HEK293T (cell line): ENCODE results near the gene ADAMTS12.

ENCODE experiments used
- ARNT ChIP-seq: fragments of 450-650 bp; IDR thresholded peaks from 2 replicates; pipeline ENCODE4 v1.6.1; 2017; ENCODE audit warnings: mild to moderate bottlenecking
- BHLHE40 ChIP-seq: fragments of 450-650 bp; IDR thresholded peaks from 2 replicates; pipeline ENCODE4 v1.6.1; 2016; ENCODE audit warnings: mild to moderate bottlenecking, moderate library complexity, borderline replicate concordance
- CTBP1 ChIP-seq: fragments of 450-650 bp; IDR thresholded peaks from 2 replicates; pipeline ENCODE4 v1.6.1; 2016; ENCODE audit warnings: borderline replicate concordance
- FOXK2 ChIP-seq: fragments of 450-650 bp; IDR thresholded peaks from 2 replicates; pipeline ENCODE4 v1.6.1; 2016; ENCODE audit warnings: mild to moderate bottlenecking
- FOXM1 ChIP-seq: fragments of 450-650 bp; IDR thresholded peaks from 2 replicates; pipeline ENCODE4 v1.6.1; 2017; ENCODE audit warnings: mild to moderate bottlenecking, borderline replicate concordance
- HDGF ChIP-seq: fragments of 450-650 bp; IDR thresholded peaks from 2 replicates; pipeline ENCODE4 v1.6.1; 2017; ENCODE audit warnings: antibody characterized with exemption, borderline replicate concordance
- NFRKB ChIP-seq: fragments of 450-650 bp; IDR thresholded peaks from 2 replicates; pipeline ENCODE4 v1.6.1; 2016; ENCODE audit warnings: mild to moderate bottlenecking, moderate library complexity
- SP1 ChIP-seq: fragments of 450-650 bp; IDR thresholded peaks from 2 replicates; pipeline ENCODE4 v1.6.1; 2017
- SUZ12 ChIP-seq: fragments of 450-650 bp; IDR thresholded peaks from 2 replicates; pipeline ENCODE4 v1.6.1; 2016; ENCODE audit warnings: mild to moderate bottlenecking
- TARDBP ChIP-seq: fragments of 450-650 bp; IDR thresholded peaks from 2 replicates; pipeline ENCODE4 v1.6.1; 2016
- ZNF384 ChIP-seq: fragments of 450-650 bp; IDR thresholded peaks from 2 replicates; pipeline ENCODE4 v1.6.1; 2016
- TF ChIP-seq, protein P1 (sequence below): fragments of 450-650 bp; IDR thresholded peaks from 2 replicates; pipeline ENCODE4 v1.6.1; 2016

DNA sequence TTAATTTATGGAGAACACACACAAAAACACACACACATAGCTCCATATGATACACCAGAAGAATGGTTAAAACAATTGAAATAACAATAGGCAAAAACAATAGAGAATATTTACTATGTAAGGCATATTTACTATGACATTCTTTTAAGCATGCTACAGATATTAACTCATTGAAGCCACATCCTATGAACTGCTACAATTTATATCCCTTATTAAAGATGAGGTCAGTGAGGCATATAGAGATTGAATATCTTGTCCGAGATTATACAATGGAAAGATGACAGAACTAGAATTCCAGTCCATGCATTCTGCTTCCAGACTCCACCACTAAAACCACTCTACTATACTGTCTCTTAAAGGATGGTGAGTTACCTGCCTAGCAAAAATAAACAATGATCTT, 60.7 kb downstream of the ADAMTS12 start:
- TF ChIP-seq FOXM1 (no peak), HDGF (no peak), TARDBP (no peak), ZNF384 (no peak), SP1 (no peak), SUZ12 (no peak), FOXK2 (no peak), NFRKB (no peak), ARNT (no peak), CTBP1 (no peak), BHLHE40 (no peak)
- TF ChIP-seq, protein P1, sequence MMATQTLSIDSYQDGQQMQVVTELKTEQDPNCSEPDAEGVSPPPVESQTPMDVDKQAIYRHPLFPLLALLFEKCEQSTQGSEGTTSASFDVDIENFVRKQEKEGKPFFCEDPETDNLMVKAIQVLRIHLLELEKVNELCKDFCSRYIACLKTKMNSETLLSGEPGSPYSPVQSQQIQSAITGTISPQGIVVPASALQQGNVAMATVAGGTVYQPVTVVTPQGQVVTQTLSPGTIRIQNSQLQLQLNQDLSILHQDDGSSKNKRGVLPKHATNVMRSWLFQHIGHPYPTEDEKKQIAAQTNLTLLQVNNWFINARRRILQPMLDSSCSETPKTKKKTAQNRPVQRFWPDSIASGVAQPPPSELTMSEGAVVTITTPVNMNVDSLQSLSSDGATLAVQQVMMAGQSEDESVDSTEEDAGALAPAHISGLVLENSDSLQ, result no peak
